HG03025 (cell line): Measurements from ENCODE around the gene MROH9.
"Not testable (repeated sequence)": the region's sequence is repeated elsewhere in the genome, so short reads cannot be mapped to it uniquely, and the experiment has no call there.

ENCODE experiments used
- ATAC-seq: cut with Tn5 transposase; IDR thresholded peaks from one replicate; pipeline ENCODE4 v1.9.1; 2021; ENCODE audit warnings: mild to moderate bottlenecking, moderate library complexity; ENCODE audit not compliant: unreplicated experiment, low FRiP score

MROH9 gene, protein sequence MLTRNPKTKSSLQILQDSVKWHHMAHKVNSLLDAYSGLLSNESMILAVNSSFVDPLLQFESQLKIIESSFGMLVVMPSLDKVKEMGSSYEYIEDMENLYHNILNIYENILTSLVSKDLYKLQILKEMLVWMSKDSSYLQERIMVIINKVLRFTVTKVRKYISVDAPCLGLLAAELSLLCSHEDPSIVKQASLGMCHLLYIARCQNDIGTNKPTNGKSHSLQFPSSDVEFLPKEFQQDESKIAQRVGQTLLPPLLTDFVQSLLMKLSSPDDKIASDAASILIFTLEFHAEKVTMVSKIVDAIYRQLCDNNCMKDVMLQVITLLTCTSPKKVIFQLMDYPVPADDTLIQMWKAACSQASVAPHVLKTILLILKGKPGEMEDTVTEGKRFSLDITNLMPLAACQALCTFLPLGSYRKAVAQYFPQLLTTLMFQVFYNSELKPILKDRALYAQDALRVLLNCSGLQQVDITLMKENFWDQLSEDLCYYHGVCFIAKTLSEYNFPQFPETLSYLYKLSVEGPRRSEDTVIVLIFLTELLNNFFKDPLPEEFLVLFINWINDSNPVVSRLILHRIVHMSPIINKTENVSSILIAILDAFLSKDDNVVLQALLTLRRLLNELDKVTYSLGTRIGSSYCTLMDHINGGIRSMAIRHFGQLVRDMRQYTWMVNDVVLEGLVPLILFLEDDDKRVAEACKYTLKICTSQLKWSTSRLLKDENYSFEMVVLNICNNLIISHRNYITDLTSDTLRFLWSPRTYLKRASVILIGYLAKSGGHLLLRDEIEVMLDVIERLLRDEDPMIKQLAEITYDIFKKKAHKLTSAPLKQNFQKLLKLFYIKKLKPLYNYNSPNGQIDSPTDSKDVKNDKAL

DNA sequence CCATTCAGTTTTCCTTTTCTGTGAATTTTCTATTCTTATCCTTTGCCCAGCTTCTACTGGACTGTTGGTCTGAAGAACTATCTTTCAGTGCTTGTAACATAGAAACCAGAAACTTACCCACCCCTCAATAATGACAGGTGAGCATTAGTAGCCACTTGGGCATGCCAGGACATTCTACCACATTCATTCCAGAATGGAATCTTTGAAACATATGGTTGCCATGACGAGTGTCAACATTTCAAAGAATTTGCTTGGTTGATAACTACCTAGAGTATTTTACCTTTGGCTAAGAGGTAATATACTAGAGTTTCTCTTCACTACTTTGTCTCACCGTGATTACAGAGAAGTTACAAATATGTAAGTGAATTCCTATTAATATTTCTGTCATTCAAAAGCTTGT is at the start of gene MROH9:
Gene MROH9 (plus strand): TSS at position 304 of the 400 bp plus-strand sequence. CDS start 10,023 bp downstream, outside the sequence.
- ATAC-seq = no peak

GRCh38 chr1:170885551-170885950 is 49.8 kb upstream of the MROH9 start:
- no peak for ATAC-seq

DNA sequence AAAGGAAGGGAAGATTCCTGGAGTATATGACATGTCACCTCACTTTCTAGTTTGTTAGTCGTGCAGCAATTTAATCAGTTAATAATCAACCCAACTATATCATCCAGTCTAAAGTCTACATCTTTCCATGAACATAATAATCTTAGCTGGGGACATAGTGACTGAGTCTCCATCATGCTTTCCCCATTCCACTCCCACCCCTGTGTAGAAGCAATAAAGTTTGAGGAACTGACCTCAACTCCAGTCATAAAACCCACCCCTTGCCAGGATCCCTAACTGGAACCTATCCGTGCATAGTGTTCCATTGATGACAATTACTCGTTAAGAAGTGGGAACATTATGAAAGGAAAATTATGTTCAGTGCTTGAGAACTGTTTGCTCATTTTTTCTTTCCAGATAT is 48.9 kb upstream of the MROH9 start:
- ATAC-seq = no peak

DNA sequence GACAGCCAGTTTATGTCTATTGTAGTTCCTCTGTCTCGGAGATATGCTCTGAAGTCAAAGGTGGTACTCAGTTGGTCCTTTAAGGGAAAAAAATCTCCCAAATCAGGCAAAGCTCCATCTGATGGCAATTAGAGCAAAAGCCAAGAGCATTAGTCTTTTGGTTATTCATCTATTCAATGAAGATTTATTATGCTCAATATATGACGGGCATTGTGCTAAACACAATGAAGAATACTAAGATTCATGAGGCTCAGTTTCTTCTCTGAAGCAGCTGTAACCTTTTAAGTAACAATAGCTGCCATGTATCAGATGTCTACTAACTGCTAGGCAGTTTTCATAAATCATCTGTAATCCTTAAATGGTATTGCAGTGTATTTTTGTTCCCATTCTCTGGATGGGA is 47.6 kb upstream of the MROH9 start:
- ATAC-seq = no peak

DNA sequence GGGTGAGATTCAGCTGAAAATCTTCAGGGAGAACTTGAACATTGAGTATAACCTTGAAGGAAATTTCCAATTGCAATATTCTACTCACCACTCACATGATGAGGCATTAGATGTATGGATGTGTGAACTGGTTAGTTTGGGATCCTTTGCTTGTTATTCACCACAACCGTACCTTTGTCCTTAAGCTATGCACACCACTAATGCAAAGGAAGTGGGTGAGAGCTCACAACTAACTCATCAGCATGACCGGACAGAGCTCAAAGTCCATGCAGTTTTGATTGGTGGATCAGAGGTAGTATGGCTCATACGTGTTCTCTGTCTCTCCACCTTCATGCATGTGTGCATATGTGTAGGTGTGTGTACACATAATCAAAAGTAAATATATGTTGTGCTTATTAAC is 43.5 kb upstream of the MROH9 start:
- no peak for ATAC-seq

DNA sequence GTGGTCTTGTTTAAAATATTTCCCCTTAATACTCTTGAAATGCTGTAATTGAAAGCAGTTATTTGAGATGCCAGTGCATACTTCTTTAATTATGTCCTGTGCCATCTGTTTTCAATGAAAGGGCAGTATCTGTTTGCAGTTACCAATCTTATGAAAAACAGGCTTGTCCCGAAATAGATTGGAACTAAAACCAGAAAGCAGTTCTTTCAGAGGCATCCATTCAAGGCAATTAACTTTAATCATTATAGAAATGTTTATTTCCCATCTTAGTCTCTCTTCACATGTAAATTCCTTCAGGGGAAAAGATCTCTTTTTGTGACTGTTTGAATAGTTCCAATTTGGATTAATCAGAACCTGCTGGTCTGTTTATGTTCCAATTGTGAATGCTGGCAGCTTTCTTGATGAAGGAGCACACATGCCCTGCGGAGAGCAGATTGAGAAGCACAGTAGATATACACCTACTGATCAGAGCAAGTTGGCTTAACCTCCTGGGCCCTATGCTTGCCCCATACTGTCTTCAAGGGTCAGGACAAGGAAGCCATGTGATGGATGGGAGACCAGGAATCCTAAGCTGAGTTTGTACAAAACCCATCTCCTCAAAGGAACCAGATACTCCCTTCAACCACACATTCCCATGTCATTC is 41.6 kb upstream of the MROH9 start:
- ATAC-seq = no peak

DNA sequence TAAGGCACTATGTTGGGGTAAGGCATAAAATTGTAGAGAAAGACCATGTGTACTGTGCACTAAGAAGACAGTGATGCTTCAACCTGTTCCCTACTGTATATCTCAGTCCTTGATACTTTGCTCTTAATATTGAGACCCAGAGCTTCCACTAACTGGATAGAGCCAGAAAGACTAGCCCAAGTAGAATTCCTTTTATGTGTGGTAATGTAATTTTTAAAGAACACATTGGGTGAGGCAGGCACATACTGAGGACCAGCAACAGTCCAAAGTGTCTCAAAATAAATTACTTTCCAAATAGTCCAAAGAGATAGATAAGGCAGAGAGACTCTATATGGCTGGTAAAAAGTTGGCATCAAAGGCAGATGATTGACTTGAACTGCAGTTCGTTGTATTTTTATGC is 31.4 kb upstream of the MROH9 start:
- no peak for ATAC-seq

DNA sequence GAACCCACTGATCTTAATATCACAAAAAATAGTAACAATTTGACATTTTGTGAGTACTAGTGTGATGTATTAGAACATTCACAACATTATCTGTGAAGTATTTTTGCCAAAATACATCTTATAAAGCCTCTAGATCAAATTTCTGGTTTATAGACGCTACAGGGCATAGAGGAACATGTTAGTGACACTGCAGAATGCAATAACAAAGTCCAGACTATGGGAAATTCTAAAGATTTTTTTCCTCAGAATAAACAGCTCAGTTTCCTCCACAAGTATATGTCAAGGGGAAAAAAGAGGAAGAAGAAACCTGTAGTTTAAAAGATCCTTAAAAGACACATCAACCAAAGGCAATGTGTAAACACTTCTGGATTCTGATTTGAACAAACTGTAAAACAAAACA is 26.4 kb upstream of the MROH9 start:
- ATAC-seq = no peak

DNA sequence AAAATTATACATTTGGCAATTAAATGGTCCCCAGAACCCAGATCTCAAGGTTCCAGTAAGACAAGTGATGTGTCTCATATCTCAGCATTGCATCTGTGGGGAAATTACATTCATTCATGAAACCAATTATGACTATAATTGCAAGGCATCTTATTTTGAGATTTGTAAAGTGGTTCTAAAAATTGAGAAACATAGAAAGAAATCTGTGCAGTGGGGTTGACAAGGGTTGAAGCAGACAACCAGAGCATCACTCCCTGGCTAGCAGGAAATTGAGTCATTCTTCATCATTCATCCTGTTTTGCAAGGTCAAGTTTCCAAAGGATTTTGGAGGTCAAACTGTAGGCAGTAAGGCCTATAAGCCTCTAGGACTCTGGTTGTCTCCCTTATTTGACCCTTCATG is 25.1 kb upstream of the MROH9 start:
- ATAC-seq = no peak

- ATAC-seq = no peak
Observed at GRCh38 chr1:170917373-170917772, 18.0 kb upstream of the MROH9 start.

DNA sequence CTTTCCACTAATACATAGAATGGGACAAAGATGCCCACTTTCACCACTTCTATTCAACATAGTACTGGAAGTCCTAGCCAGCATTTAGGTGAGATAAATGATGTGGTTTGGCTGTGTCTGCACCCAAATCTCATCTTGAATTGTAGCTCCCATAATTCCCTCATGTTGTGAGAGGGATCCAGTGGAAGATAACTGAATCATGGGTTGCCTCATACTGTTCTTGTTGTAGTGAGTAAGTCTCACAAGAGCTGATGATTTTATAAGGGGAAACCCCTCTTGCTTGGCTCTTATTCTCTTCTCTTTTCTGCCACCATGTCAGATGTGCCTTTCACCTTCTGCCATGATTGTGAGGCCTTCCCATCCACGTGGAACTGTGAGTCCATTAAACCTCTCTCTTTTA is 10.7 kb upstream of the MROH9 start:
- not testable (repeated sequence) for ATAC-seq

- no peak for ATAC-seq
Observed at GRCh38 chr1:170927955-170928840, 7.1 kb upstream of the MROH9 start.

- no peak for ATAC-seq
Observed at GRCh38 chr1:170929412-170929834, 5.9 kb upstream of the MROH9 start.

GRCh38 chr1:170929835-170930554 is 5.3 kb upstream of the MROH9 start:
- ATAC-seq = peak; percentile 86

DNA sequence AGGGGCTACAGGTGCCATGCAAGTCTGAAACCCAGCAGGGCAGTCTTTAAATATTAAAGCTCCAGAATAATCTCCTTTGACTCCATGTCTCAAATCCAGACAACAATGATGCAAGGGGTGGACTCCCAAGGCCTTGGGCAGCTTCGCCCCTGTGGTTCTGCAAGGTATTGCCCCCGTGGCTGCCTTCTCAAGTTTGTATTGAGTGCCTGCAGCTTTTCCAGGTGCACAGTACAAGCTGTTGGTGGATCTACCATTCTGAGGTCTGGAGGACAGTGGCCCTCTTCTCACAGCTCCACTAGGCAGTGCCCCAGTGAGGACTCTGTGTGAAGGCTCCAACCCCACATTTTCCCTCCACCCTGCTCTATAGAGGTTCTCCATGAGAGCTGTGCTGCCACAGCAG is 3.7 kb upstream of the MROH9 start:
- no peak for ATAC-seq

DNA sequence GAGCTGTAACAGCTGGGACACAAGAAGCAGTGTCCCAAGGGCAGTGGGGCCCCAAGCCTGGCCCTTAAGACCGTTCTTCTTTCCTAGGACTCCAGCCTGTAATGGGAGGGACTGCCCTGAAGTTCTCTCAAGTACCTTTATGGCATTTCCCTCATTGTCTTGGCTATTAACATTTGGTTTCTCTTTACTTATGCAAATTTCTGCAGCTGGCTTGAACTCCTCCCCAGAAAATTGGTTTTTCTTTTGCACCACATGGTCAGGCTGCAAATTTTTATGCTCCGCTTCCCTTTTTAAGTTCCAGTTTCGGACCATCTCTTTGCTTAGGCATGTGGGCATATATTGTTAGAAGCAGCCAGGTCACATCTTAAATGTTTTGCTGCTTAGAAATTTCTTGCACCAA is 3.1 kb upstream of the MROH9 start:
- ATAC-seq = no peak

DNA sequence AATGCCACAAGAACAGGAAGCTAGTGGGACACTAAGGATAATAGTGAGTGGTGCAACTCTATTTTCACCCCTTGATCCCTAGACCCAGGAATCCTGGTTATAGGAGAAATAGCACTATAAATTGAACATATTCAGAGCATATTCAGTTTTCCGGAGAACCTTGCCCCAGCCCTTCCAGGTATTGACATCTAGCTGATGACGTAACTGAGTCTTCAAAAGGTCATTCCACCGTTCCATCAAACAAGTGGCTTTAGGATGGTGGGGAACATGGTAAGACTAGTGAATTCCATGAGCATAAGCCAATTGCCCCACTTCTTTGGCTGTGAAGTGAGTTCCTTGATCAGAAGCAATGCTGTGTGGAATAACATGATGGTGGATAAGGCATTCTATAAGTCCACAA is 2.9 kb downstream of the MROH9 start:
- no peak for ATAC-seq

GRCh38 chr1:170939476-170939875 is 4.1 kb downstream of the MROH9 start:
- ATAC-seq = no peak

GRCh38 chr1:170951744-170952143 is 16.4 kb downstream of the MROH9 start:
- ATAC-seq = not testable (repeated sequence)

DNA sequence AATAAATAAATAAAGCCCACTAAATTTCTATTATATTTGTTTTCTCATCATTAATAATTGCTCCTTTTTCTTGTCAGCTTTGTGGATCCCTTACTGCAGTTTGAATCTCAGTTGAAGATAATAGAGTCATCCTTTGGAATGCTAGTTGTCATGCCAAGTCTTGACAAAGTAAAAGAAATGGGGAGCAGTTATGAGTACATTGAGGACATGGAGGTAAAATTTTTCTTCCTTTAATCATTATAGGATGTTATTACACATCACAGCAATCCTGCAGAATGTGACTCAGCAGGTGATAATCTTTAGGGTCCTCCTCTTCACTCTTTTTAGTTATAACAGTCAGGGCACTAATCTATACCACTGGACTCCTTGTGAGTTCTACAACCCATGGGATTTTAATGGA is 24.1 kb downstream of the MROH9 start:
- no peak for ATAC-seq
